ENCODE results near the gene NUTM1. TPM values are rescaled to one million over a fixed set of nuclear protein-coding genes. Genes with fewer than 3 reads are reported as not detected.
"Not testable (repeated sequence)": the region's sequence is repeated elsewhere in the genome, so short reads cannot be mapped to it uniquely, and the experiment has no call there.

The NUTM1 gene
- polyA plus RNA-seq, 1 of the 3 experiments (the other 2 are of a cell fraction) = not detected

DNA sequence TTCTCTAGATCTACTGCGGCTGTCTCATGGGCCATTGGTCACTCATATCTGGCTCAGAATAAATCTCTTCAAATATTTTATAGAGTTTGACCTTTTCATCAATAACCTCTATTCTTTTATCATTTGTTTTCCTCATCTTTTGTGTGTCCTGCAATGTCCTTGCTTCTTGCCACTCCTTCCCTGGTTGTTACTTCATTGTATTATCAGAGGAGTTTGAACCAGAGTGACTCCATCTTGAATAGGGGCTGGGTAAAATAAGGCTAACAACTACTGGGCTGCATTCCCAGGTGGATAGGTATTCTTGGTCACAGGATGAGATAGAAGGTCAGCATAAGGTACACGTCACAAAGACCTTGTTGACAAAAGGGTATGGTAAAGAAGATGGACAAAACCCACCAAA, 33.7 kb downstream of the NUTM1 start (continued):
- TF ChIP-seq MXI1 (IDR thresholded peaks at IDR 0.05; ENCODE audit: low read depth, low read length) = no peak
- no peak for TF ChIP-seq RFX5 (IDR thresholded peaks at IDR 0.05; ENCODE audit: low read length)
- TF ChIP-seq, protein P1, sequence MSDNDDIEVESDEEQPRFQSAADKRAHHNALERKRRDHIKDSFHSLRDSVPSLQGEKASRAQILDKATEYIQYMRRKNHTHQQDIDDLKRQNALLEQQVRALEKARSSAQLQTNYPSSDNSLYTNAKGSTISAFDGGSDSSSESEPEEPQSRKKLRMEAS (IDR thresholded peaks at IDR 0.05; ENCODE audit: low read depth) = no peak
- no peak for TF ChIP-seq ELF1 (IDR thresholded peaks at IDR 0.05)
- no peak for TF ChIP-seq RAD21 (IDR thresholded peaks at IDR 0.05; ENCODE audit: low read length)
- no peak for TF ChIP-seq FOSL2 (IDR thresholded peaks at IDR 0.05; ENCODE audit: borderline replicate concordance, low read depth)
- no peak for TF ChIP-seq TCF12 (IDR thresholded peaks at IDR 0.05)
- TF ChIP-seq POLR2AphosphoS5 (IDR thresholded peaks at IDR 0.05; ENCODE audit: low read depth, low read length) = no peak
- TF ChIP-seq JUND (IDR thresholded peaks at IDR 0.05) = no peak
- no peak for TF ChIP-seq RXRA (IDR thresholded peaks at IDR 0.05; ENCODE audit: borderline replicate concordance, low read depth)

DNA sequence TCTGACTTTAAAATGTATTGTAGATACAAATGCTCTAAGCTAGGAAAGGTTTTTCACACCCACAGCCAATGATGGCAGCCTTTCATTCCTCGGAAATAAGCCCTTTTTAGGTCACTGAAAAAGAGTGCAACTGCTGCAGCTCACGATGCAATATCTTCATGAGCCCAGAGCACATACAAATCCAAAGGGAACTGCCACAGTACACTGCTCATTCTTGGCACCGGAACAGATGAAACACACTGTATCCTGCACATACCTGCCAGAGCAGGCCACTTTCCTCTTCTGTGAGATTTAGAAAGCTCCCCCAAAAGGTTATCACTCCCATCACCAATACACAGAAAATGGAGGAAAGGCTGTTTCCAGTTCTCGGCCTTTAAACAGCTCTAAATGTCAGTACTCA, 37.4 kb downstream of the NUTM1 start:
- H3K4me2 ChIP-seq; H3K9me3 ChIP-seq; POLR2A ChIA-PET; H3K9me2 ChIP-seq; H3K27me3 ChIP-seq (ENCODE audit: insufficient read depth); CTCF ChIA-PET; H3K79me2 ChIP-seq (ENCODE audit: insufficient read depth); H3F3A ChIP-seq (replicated peaks; ENCODE audit: insufficient read depth); DNase-seq; H3K9ac ChIP-seq; H2AFZ ChIP-seq (ENCODE audit: low read depth); H3K4me1 ChIP-seq (ENCODE audit: control insufficient read depth in 1 of 2, insufficient read depth in 2 of 2, low read depth in 1 of 2, low read length in 1 of 2); H3K36me3 ChIP-seq (replicated peaks in 1 of 2; ENCODE audit: control insufficient read depth in 1 of 2, insufficient read depth in 2 of 2, low read length in 1 of 2); H3K4me3 ChIP-seq (ENCODE audit: low read depth in 2 of 2, low read length in 1 of 2); H4K20me1 ChIP-seq (ENCODE audit: insufficient read depth); H3K27ac ChIP-seq (ENCODE audit: low read depth in 2 of 2, low read length in 1 of 2): not testable (repeated sequence)
- WGBS (ENCODE audit: low lambda C conversion rate) = 67% methylated on average over 3 of the region's 4 CpGs

DNA sequence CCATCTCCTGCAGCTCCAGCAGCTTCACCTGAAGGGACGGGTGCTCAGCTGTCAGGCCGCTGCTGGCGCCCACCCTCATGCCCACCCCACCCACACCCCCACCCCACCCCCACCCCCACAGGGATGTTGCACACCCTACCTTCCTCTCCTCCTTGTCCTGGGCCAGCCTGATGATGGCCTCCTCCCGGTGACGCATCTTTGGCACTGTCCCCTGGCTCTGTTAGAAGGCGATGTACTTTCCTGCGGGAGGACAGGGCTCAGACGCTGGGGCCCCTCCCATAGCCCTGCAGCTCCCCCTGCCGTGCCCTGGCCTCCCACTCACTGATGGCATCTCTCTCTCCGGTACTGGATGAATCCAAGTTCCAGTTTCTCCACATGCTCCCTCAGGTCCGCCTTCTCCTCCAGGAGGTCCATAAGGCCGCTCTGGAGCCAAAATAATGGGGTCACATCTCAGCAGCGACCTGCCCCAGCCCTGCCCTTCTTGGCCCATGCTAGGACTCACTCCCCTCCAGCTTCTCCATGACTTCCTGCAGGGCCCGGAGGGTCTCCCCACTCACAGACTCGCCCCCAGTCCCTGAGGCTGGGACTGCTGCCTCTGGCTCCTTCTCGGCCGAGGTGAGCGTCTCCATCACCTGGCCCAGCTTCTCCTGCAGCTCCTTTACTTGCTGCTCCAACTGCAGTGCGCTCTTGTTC, 38.9 kb downstream of the NUTM1 start:
- H3F3A ChIP-seq (replicated peaks; ENCODE audit: insufficient read depth); POLR2A ChIA-PET; H3K27me3 ChIP-seq (ENCODE audit: insufficient read depth); CTCF ChIA-PET; H3K9me3 ChIP-seq; H3K27ac ChIP-seq (ENCODE audit: low read depth in 2 of 2, low read length in 1 of 2); H3K36me3 ChIP-seq (replicated peaks in 1 of 2; ENCODE audit: control insufficient read depth in 1 of 2, insufficient read depth in 2 of 2, low read length in 1 of 2); H3K9me2 ChIP-seq; H4K20me1 ChIP-seq (ENCODE audit: insufficient read depth); H3K79me2 ChIP-seq (ENCODE audit: insufficient read depth); H3K9ac ChIP-seq; DNase-seq; H3K4me3 ChIP-seq (ENCODE audit: low read depth in 2 of 2, low read length in 1 of 2); H3K4me1 ChIP-seq (ENCODE audit: control insufficient read depth in 1 of 2, insufficient read depth in 2 of 2, low read depth in 1 of 2, low read length in 1 of 2); H3K4me2 ChIP-seq; H2AFZ ChIP-seq (ENCODE audit: low read depth): not testable (repeated sequence)
- no CpG with 5 or more reads among the region's 19 CpGs for WGBS (ENCODE audit: low lambda C conversion rate)

DNA sequence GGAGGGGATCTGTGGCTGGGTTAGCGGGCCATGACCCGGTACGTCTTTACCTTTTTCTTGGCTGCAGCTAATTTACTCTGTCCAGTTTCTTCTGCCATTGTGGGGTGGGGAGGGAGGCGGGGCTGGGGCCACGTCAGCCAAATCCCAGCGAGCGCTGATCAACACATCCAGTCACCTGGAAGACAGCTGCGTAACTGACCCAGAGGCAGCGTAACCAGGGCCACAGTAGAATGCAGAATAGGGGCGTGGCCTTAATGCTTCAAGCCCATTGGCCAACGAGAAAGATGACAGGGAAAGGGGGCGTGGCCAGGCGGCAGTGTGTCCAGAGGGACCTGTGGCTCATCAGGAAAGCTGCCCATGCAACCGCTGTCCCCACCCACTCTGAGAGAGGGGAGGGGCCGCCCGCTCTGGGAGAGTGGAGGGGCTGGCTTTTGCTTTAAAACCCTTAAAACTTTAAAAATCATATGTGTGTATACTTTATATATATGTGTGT, 46.5 kb downstream of the NUTM1 start:
- H3K4me3 ChIP-seq (ENCODE audit: low read depth in 2 of 2, low read length in 1 of 2); H3K9me3 ChIP-seq; H3K4me1 ChIP-seq (ENCODE audit: control insufficient read depth in 1 of 2, insufficient read depth in 2 of 2, low read depth in 1 of 2, low read length in 1 of 2); H2AFZ ChIP-seq (ENCODE audit: low read depth); H4K20me1 ChIP-seq (ENCODE audit: insufficient read depth); H3K27me3 ChIP-seq (ENCODE audit: insufficient read depth); H3K4me2 ChIP-seq; H3K36me3 ChIP-seq (replicated peaks in 1 of 2; ENCODE audit: control insufficient read depth in 1 of 2, insufficient read depth in 2 of 2, low read length in 1 of 2); H3K79me2 ChIP-seq (ENCODE audit: insufficient read depth); H3K9me2 ChIP-seq; H3K27ac ChIP-seq (ENCODE audit: low read depth in 2 of 2, low read length in 1 of 2); H3K9ac ChIP-seq; H3F3A ChIP-seq (replicated peaks; ENCODE audit: insufficient read depth); CTCF ChIA-PET; POLR2A ChIA-PET; DNase-seq: not testable (repeated sequence)
- WGBS (ENCODE audit: low lambda C conversion rate) = no CpG with 5 or more reads among the region's 16 CpGs

DNA sequence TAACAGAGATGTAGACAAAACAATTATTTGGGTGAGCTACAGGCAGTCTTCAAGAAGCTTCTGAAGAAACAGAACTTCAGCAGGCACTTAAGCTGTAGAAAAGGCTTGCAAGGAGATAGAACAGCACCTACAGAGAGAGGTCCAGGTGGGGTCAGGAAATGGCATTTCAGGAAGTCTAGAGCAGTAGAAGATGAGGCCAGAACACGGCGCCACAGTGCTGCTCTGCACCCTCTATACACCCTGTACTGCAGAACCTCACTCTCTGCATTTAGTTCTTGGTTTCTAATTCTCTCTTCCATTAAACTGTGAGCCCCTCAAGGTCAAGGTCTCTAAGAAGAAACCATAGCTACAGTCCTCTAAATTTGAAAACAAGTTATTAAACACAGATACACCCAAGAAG, 49.9 kb downstream of the NUTM1 start:
- WGBS (ENCODE audit: low lambda C conversion rate) = no CpG with 5 or more reads among the region's 2 CpGs
- POLR2A ChIA-PET = not testable (repeated sequence)

DNA sequence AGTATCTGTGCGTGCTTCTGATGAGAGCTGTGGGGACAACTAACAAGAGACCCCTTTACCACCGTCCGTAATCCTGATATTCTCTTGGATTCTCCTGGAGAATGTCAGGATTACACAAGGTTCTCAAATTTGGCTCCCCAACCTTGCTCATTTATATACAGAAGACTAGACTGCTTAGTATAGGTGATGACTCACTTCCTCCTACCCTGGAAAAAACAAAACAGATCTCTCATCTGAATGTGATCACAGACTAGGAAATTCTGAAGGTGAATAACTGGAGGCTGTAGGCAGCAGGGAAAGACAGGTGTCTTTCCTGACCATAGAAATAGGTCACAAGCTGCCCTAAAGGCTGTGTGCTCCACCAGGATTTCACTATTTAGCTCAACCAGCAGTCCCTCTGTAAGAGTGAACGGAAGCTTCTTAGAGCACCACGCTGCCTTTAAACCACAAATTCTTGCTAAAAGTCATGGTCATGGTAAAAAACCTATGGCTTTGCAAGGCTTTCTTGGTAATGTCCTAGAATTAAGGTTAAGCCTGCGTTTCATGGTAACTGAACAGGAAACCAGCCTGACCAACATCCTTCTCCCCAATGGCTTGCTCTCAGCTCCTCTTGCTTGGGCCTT, 54.6 kb downstream of the NUTM1 start:
- H2AFZ ChIP-seq (ENCODE audit: low read depth); H3F3A ChIP-seq (replicated peaks; ENCODE audit: insufficient read depth); H3K9me2 ChIP-seq; H3K9ac ChIP-seq; H3K36me3 ChIP-seq (replicated peaks in 1 of 2; ENCODE audit: control insufficient read depth in 1 of 2, insufficient read depth in 2 of 2, low read length in 1 of 2); H3K4me1 ChIP-seq (ENCODE audit: control insufficient read depth in 1 of 2, insufficient read depth in 2 of 2, low read depth in 1 of 2, low read length in 1 of 2); POLR2A ChIA-PET; H4K20me1 ChIP-seq (ENCODE audit: insufficient read depth); H3K27me3 ChIP-seq (ENCODE audit: insufficient read depth); DNase-seq; H3K4me2 ChIP-seq; H3K79me2 ChIP-seq (ENCODE audit: insufficient read depth); CTCF ChIA-PET; H3K9me3 ChIP-seq; H3K4me3 ChIP-seq (ENCODE audit: low read depth in 2 of 2, low read length in 1 of 2); H3K27ac ChIP-seq (ENCODE audit: low read depth in 2 of 2, low read length in 1 of 2): not testable (repeated sequence)
- 93% methylated on average over 3 of the region's 6 CpGs for WGBS (ENCODE audit: low lambda C conversion rate)

More for the DNA sequence above, 49.9 kb downstream of the NUTM1 start:
- H3K27me3 ChIP-seq (ENCODE audit: insufficient read depth); H3K9me3 ChIP-seq; CTCF ChIA-PET; H3K36me3 ChIP-seq (replicated peaks in 1 of 2; ENCODE audit: control insufficient read depth in 1 of 2, insufficient read depth in 2 of 2, low read length in 1 of 2); DNase-seq; H3K9me2 ChIP-seq; H3K4me1 ChIP-seq (ENCODE audit: control insufficient read depth in 1 of 2, insufficient read depth in 2 of 2, low read depth in 1 of 2, low read length in 1 of 2); H3K9ac ChIP-seq; H3K4me3 ChIP-seq (ENCODE audit: low read depth in 2 of 2, low read length in 1 of 2); H3K79me2 ChIP-seq (ENCODE audit: insufficient read depth); H3K4me2 ChIP-seq; H3F3A ChIP-seq (replicated peaks; ENCODE audit: insufficient read depth); H2AFZ ChIP-seq (ENCODE audit: low read depth); H3K27ac ChIP-seq (ENCODE audit: low read depth in 2 of 2, low read length in 1 of 2); H4K20me1 ChIP-seq (ENCODE audit: insufficient read depth): not testable (repeated sequence)

Measured in SK-N-SH (cell line).